ENCODE results near the gene SHC2. TPM values are rescaled to one million over a fixed set of nuclear protein-coding genes. Genes with fewer than 3 reads are reported as not detected.

Gene SHC2
- total and polyA plus RNA-seq, 2 of the 8 experiments (the other 6 are each of a cell fraction or from before 2014, with no cell fraction given): 4.4 to 7.3 TPM

DNA sequence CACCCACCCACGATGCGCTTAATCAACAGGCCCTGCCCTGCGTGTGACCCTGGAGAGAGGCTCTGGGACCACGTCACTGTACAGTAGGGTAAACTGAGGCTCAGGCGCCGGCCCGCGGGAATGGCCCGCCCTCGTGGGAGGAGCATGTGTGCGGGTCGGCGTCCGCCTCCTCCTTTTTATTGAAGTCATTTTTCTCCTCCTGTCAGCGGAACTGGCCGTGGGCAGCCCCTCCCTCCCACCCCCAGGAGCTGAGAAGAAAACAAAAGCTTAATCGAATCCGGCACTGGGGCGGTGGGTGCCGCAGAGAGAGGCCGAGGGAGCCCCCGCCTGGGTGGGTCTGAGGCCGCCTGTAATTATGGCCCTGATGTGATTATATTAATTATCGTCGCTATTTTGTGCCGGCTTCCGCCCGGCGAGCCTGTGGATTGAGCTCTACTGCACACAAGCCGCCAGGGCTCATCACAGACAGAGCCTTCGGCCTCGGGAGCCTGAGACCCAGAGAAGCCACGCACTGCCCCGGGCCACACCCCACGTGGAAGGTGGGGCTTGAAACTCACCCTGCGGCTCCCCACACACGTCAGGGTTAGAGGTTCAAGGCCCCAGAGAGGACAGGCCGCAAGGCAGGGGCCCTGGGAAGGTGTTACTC lies 58.8 kb downstream of the SHC2 start (continued):
- TF ChIP-seq, protein P1, sequence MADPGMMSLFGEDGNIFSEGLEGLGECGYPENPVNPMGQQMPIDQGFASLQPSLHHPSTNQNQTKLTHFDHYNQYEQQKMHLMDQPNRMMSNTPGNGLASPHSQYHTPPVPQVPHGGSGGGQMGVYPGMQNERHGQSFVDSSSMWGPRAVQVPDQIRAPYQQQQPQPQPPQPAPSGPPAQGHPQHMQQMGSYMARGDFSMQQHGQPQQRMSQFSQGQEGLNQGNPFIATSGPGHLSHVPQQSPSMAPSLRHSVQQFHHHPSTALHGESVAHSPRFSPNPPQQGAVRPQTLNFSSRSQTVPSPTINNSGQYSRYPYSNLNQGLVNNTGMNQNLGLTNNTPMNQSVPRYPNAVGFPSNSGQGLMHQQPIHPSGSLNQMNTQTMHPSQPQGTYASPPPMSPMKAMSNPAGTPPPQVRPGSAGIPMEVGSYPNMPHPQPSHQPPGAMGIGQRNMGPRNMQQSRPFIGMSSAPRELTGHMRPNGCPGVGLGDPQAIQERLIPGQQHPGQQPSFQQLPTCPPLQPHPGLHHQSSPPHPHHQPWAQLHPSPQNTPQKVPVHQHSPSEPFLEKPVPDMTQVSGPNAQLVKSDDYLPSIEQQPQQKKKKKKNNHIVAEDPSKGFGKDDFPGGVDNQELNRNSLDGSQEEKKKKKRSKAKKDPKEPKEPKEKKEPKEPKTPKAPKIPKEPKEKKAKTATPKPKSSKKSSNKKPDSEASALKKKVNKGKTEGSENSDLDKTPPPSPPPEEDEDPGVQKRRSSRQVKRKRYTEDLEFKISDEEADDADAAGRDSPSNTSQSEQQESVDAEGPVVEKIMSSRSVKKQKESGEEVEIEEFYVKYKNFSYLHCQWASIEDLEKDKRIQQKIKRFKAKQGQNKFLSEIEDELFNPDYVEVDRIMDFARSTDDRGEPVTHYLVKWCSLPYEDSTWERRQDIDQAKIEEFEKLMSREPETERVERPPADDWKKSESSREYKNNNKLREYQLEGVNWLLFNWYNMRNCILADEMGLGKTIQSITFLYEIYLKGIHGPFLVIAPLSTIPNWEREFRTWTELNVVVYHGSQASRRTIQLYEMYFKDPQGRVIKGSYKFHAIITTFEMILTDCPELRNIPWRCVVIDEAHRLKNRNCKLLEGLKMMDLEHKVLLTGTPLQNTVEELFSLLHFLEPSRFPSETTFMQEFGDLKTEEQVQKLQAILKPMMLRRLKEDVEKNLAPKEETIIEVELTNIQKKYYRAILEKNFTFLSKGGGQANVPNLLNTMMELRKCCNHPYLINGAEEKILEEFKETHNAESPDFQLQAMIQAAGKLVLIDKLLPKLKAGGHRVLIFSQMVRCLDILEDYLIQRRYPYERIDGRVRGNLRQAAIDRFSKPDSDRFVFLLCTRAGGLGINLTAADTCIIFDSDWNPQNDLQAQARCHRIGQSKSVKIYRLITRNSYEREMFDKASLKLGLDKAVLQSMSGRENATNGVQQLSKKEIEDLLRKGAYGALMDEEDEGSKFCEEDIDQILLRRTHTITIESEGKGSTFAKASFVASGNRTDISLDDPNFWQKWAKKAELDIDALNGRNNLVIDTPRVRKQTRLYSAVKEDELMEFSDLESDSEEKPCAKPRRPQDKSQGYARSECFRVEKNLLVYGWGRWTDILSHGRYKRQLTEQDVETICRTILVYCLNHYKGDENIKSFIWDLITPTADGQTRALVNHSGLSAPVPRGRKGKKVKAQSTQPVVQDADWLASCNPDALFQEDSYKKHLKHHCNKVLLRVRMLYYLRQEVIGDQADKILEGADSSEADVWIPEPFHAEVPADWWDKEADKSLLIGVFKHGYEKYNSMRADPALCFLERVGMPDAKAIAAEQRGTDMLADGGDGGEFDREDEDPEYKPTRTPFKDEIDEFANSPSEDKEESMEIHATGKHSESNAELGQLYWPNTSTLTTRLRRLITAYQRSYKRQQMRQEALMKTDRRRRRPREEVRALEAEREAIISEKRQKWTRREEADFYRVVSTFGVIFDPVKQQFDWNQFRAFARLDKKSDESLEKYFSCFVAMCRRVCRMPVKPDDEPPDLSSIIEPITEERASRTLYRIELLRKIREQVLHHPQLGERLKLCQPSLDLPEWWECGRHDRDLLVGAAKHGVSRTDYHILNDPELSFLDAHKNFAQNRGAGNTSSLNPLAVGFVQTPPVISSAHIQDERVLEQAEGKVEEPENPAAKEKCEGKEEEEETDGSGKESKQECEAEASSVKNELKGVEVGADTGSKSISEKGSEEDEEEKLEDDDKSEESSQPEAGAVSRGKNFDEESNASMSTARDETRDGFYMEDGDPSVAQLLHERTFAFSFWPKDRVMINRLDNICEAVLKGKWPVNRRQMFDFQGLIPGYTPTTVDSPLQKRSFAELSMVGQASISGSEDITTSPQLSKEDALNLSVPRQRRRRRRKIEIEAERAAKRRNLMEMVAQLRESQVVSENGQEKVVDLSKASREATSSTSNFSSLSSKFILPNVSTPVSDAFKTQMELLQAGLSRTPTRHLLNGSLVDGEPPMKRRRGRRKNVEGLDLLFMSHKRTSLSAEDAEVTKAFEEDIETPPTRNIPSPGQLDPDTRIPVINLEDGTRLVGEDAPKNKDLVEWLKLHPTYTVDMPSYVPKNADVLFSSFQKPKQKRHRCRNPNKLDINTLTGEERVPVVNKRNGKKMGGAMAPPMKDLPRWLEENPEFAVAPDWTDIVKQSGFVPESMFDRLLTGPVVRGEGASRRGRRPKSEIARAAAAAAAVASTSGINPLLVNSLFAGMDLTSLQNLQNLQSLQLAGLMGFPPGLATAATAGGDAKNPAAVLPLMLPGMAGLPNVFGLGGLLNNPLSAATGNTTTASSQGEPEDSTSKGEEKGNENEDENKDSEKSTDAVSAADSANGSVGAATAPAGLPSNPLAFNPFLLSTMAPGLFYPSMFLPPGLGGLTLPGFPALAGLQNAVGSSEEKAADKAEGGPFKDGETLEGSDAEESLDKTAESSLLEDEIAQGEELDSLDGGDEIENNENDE (IDR thresholded peaks at IDR 0.05; ENCODE audit: insufficient replicate concordance, low read length): no peak
- TF ChIP-seq HDAC2 (IDR thresholded peaks at IDR 0.05; ENCODE audit: borderline replicate concordance in 1 of 2, low read depth in 2 of 2, low read length in 2 of 2) (no peak), YY1 (IDR thresholded peaks at IDR 0.05; ENCODE audit: low read depth, low read length) (no peak), PHF8 (conservative IDR thresholded peaks at IDR 0.05; ENCODE audit: low read depth, low read length) (no peak), JUND (IDR thresholded peaks at IDR 0.05; ENCODE audit: low read length) (no peak), CEBPB (IDR thresholded peaks at IDR 0.05; ENCODE audit: low read depth, low read length) (no peak), TBP (IDR thresholded peaks at IDR 0.05; ENCODE audit: low read depth, low read length) (no peak), GTF2F1 (IDR thresholded peaks at IDR 0.05; ENCODE audit: borderline replicate concordance, low read depth, low read length) (no peak), CHD1 (IDR thresholded peaks at IDR 0.05; ENCODE audit: low read depth, low read length) (no peak), POU5F1 (IDR thresholded peaks at IDR 0.05; ENCODE audit: low read depth, low read length) (no peak), NRF1 (IDR thresholded peaks at IDR 0.05; ENCODE audit: low read depth, low read length) (no peak)

Data from H1 (cell line).